DND-41 (cell line): ENCODE measurements around the gene NSUN2.

Source experiments
- CTCF ChIP-seq: IDR thresholded peaks from 2 replicates; pipeline ENCODE4 v1.5.1; 2012; ENCODE audit warnings: borderline replicate concordance, low read length, moderate library complexity, mild to moderate bottlenecking; ENCODE audit not compliant: poor library complexity, severe bottlenecking; ENCODE audit errors: extremely low read depth
- EZH2 ChIP-seq: IDR thresholded peaks from 3 replicates; pipeline ENCODE4 v1.6.1; 2012; ENCODE audit warnings: borderline replicate concordance, low read depth, mild to moderate bottlenecking, moderate library complexity, low read length, inconsistent platforms; ENCODE audit not compliant: severe bottlenecking

- TF ChIP-seq CTCF: no peak
- TF ChIP-seq EZH2: no peak
Measured at GRCh38 chr5:6567835-6568234, 65.0 kb downstream of the NSUN2 start.
